GM06990 (cell line): ENCODE data around the gene MC3R.

Experiments
- DNase-seq: peaks from one replicate; pipeline ENCODE4 v3.0.0-alpha.2; 2011; ENCODE audit not compliant: insufficient read length; ENCODE audit errors: extremely low read depth
- H3K27me3 ChIP-seq: replicated peaks from 2 replicates; pipeline ENCODE4 v1.6.0; 2011; ENCODE audit warnings: low read length; ENCODE audit not compliant: control insufficient read depth, insufficient read depth
- H3K36me3 ChIP-seq: 2 replicates; pipeline ENCODE4 v1.5.1; 2011; ENCODE audit warnings: low read length; ENCODE audit not compliant: control insufficient read depth, insufficient read depth
- H3K4me3 ChIP-seq: replicated peaks from 2 replicates; pipeline ENCODE4 v1.5.1; 2011; ENCODE audit warnings: low read depth, mild to moderate bottlenecking, control low read depth, low read length
- TF ChIP-seq, protein P1 (sequence below): IDR thresholded peaks from 2 replicates; pipeline ENCODE4 v1.5.1; 2011; ENCODE audit warnings: low read length, control low read depth, mild to moderate bottlenecking, inconsistent platforms; ENCODE audit not compliant: insufficient read depth, poor library complexity, severe bottlenecking

The MC3R gene

DNA sequence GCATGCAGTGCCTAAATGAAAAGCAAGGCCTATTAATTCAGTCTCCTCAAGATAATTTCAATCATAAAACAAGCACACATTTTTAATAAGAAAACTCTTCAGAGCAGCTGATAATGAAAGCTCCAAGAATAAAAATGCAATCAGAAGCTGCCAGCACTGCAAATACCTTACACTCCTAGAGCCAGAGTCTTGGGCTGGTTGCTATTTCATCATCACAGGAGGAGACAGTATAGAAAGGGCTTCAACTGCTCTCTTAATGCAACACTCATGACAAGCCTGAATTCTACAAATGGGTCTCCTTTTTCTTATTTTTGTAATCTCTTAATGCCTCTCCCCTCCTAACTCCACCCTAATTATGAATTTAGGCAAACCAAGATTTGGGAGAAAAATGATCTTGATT lies 11.2 kb upstream of the MC3R start:
- TF ChIP-seq, protein P1, sequence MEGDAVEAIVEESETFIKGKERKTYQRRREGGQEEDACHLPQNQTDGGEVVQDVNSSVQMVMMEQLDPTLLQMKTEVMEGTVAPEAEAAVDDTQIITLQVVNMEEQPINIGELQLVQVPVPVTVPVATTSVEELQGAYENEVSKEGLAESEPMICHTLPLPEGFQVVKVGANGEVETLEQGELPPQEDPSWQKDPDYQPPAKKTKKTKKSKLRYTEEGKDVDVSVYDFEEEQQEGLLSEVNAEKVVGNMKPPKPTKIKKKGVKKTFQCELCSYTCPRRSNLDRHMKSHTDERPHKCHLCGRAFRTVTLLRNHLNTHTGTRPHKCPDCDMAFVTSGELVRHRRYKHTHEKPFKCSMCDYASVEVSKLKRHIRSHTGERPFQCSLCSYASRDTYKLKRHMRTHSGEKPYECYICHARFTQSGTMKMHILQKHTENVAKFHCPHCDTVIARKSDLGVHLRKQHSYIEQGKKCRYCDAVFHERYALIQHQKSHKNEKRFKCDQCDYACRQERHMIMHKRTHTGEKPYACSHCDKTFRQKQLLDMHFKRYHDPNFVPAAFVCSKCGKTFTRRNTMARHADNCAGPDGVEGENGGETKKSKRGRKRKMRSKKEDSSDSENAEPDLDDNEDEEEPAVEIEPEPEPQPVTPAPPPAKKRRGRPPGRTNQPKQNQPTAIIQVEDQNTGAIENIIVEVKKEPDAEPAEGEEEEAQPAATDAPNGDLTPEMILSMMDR: no peak
- Histone ChIP-seq H3K4me3 (no peak overlapping the region), H3K36me3 (no peaks in the 10 kb centered on the region), H3K27me3 (no peaks in the 10 kb centered on the region)
- no peak for DNase-seq

GRCh38 chr20:56244259-56244658 lies 4.3 kb upstream of the MC3R start:
- Histone ChIP-seq H3K4me3 (no peak overlapping the region), H3K36me3 (no peaks in the 10 kb centered on the region), H3K27me3 (no peaks in the 10 kb centered on the region)
- TF ChIP-seq, protein P1: no peak
- DNase-seq: no peak

DNA sequence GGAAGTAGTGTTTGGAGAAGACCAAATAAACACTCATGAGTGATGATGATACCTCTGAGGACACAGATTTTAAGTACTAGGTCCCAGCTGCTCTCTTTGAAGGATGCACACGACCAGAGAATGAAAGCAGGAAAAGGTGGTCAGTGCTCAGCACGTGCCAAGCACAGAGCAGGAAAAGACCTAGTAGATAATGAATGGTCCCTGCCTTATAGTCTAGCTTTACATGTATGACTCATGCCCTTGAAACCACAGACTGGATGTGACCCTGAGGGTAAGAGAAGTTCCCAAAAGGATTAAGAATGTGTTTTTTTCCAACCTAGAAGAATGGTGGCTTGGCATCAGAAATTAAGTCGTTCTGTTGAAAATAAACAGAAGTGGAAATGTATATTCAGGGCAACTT lies 2.8 kb upstream of the MC3R start:
- TF ChIP-seq, protein P1: no peak
- H3K27me3 ChIP-seq: no peaks in the 10 kb centered on the region
- H3K4me3 ChIP-seq: no peak overlapping the region
- no peaks in the 10 kb centered on the region for H3K36me3 ChIP-seq
- DNase-seq: no peak

- no peaks in the 10 kb centered on the region for H3K36me3 ChIP-seq
- peak; percentile 31 for DNase-seq
- no peak overlapping the region for H3K4me3 ChIP-seq
- no peaks in the 10 kb centered on the region for H3K27me3 ChIP-seq
- TF ChIP-seq, protein P1: peak; percentile 83
Measured at GRCh38 chr20:56249244-56249955, 868 bp downstream of the MC3R start.

DNA sequence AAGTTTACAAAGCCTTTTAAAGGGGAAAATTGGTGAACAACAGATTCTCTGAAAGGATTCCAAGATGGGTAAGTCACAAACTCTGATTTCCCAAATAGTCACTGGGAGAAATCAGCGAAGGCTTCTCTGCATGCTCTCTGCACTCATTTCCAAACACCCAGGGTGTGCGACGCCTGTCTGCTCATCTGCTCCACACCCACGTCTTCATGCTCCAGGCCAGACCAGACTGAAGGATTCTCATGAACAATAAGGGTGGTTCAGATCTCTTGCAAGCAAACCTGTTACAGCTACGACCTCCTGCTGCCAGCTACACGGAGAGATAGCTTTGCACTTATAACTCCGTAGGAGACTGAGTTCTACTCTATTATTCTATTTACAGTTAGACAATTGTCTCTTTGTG lies 1.4 kb downstream of the MC3R start:
- TF ChIP-seq, protein P1: no peak
- no peaks in the 10 kb centered on the region for H3K36me3 ChIP-seq
- no peak overlapping the region for H3K4me3 ChIP-seq
- no peaks in the 10 kb centered on the region for H3K27me3 ChIP-seq
- DNase-seq: no peak

DNA sequence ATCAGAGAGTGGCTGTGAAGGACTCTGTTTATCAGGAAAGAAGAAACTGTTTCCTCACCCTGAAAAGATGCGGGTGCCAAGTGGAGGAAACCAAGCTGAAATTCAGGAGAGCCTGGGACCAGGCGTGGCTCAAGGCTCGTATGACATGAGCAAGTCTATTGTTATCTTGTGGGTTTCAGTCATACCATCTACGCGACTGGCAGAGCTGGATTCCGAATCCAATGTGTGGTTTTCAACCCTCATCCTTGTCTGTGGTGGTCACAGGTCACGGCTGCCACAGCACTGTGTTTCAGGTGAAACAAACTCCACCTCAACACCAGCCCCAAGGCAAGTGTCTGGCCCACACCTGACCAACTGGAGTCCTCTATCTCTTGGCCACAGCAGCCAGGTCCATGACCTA lies 9.1 kb downstream of the MC3R start:
- TF ChIP-seq, protein P1: no peak
- Histone ChIP-seq H3K4me3 (no peak overlapping the region), H3K36me3 (no peaks in the 10 kb centered on the region), H3K27me3 (no peaks in the 10 kb centered on the region)
- DNase-seq: no peak
